NT2/D1 (cell line): ENCODE results near the gene VPS37C.

ENCODE experiments used
- SUZ12 ChIP-seq: IDR thresholded peaks from 2 replicates; pipeline ENCODE4 v1.6.1; 2011; ENCODE audit not compliant: insufficient read length, insufficient read depth; ENCODE audit errors: extremely low read depth
- YY1 ChIP-seq: IDR thresholded peaks from 2 replicates; pipeline ENCODE4 v1.6.1; 2011; ENCODE audit not compliant: insufficient read length, insufficient read depth
- ZNF274 ChIP-seq: IDR thresholded peaks from 2 replicates; pipeline ENCODE4 v1.6.1; 2011; ENCODE audit warnings: mild to moderate bottlenecking, low read depth, low read length

GRCh38 chr11:61147791-61148620 lies 13.2 kb downstream of the VPS37C start:
- TF ChIP-seq ZNF274 = no peak
- TF ChIP-seq SUZ12 = no peak
- TF ChIP-seq YY1 = no peak
